ENCODE results near the gene BCL11B. TPM values are rescaled to one million over a fixed set of nuclear protein-coding genes. Genes with fewer than 3 reads are reported as not detected.
"Not testable (repeated sequence)": the region's sequence is repeated elsewhere in the genome, so short reads cannot be mapped to it uniquely, and the experiment has no call there.

The BCL11B gene
- total RNA-seq, 1 donor from 2014 or later: 11.5 TPM

GRCh38 chr14:99230208-99231151 lies 41.5 kb downstream of the BCL11B start:
- Histone ChIP-seq H3K36me3 (no peaks in the 10 kb centered on the region), H3K27ac (peak overlapping the region; percentile 47), H3K4me3 (no peak overlapping the region), H3K4me1 (peaks cover 66% of the 10 kb centered on the region), H3K27me3 (no peaks in the 10 kb centered on the region), H3K9me3 (no peaks in the 10 kb centered on the region)
- DNase-seq (ENCODE audit: extremely low spot score in 2 of 2): no peak
- intact Hi-C loops (cut with DNase I): no loop called here
- TF ChIP-seq, protein P1, sequence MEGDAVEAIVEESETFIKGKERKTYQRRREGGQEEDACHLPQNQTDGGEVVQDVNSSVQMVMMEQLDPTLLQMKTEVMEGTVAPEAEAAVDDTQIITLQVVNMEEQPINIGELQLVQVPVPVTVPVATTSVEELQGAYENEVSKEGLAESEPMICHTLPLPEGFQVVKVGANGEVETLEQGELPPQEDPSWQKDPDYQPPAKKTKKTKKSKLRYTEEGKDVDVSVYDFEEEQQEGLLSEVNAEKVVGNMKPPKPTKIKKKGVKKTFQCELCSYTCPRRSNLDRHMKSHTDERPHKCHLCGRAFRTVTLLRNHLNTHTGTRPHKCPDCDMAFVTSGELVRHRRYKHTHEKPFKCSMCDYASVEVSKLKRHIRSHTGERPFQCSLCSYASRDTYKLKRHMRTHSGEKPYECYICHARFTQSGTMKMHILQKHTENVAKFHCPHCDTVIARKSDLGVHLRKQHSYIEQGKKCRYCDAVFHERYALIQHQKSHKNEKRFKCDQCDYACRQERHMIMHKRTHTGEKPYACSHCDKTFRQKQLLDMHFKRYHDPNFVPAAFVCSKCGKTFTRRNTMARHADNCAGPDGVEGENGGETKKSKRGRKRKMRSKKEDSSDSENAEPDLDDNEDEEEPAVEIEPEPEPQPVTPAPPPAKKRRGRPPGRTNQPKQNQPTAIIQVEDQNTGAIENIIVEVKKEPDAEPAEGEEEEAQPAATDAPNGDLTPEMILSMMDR (IDR thresholded peaks at IDR 0.05): no peak
- TF ChIP-seq POLR2AphosphoS5 (IDR thresholded peaks at IDR 0.05; ENCODE audit: insufficient read depth in 1 of 2, low read depth in 1 of 2): no peak
- TF ChIP-seq POLR2A (IDR thresholded peaks at IDR 0.05): no peak

DNA sequence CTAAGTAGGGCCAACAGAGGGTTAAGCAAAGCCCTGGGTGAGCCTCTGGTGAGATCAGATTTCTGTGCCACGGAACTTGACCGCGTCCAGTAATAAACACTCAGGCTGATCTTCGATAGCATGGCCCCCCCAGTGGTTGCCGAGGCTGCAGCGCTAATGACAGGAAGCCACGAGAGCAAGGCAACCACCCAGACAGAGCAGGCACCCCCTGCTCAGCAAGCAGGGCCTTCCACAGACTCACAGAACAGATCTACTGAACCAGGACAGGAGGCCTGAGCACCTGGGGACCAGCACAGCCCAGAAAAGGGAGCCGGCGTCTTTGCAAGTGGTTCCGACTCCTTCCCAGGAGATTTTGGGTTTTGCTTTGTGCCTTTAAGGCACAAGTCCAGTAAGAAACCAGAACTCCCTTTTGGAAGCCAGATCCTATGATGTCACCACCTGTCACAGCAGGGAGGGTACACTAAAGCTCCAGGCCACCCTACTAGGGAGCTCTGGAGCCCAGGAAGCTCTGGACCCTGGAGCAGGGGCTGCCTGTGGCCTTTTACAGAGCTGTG lies 42.3 kb downstream of the BCL11B start:
- TF ChIP-seq, protein P1 (IDR thresholded peaks at IDR 0.05): no peak
- TF ChIP-seq POLR2A (IDR thresholded peaks at IDR 0.05) (no peak), POLR2AphosphoS5 (IDR thresholded peaks at IDR 0.05; ENCODE audit: insufficient read depth in 1 of 2, low read depth in 1 of 2) (no peak)
- intact Hi-C loops (cut with DNase I): no loop called here
- no peaks in the 10 kb centered on the region for H3K27me3 ChIP-seq
- H3K9me3 ChIP-seq: no peaks in the 10 kb centered on the region
- H3K4me1 ChIP-seq: peaks cover 71% of the 10 kb centered on the region
- no peak overlapping the region for H3K4me3 ChIP-seq
- H3K36me3 ChIP-seq: no peaks in the 10 kb centered on the region
- no peak overlapping the region for H3K27ac ChIP-seq
- DNase-seq (ENCODE audit: extremely low spot score in 2 of 2): no peak

DNA sequence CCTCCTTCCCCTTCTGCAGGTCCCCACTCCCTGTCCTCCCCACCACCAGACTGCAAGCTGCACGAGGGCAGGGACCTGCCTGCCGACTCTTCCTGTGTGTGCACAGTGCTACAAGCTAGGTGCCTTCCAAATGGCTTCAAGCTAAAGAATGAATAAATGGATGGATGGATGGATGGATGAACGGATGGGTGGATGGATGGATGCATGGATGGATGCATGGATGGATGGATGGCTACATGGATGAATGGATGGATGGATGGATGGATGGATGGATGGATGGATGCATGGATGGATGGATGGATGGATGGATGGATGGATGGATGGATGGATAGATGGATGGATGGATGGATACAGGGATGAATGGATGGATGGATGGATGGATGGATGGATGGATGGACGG lies 43.2 kb downstream of the BCL11B start:
- intact Hi-C loops (cut with DNase I); H3K9me3 ChIP-seq; H3K27me3 ChIP-seq; DNase-seq (ENCODE audit: extremely low spot score in 2 of 2); H3K4me3 ChIP-seq; H3K36me3 ChIP-seq; H3K27ac ChIP-seq: not testable (repeated sequence)
- H3K4me1 ChIP-seq: peaks cover 63% of the 10 kb centered on the region

DNA sequence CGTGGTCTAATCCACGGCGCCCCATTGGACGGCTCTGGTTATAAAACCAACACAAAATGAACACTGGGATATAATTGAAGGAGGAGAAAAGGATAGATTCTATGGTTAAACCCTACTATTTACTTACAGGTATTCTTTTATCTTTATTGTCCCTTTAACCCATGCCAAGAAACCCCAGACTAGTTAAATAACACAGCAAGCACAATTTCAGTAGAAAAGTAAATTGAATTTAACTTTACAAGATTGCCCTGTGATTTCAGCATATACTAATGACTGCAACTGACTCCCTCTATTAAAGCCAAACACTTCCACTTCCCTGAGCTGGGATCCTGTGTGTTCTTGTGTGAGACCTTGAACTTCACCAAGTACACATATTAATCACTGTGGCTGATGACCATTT lies 45.3 kb downstream of the BCL11B start:
- H3K4me1 ChIP-seq: peaks cover 42% of the 10 kb centered on the region
- no peaks in the 10 kb centered on the region for H3K36me3 ChIP-seq
- intact Hi-C loops (cut with DNase I): no loop called here
- no peak for DNase-seq (ENCODE audit: extremely low spot score in 2 of 2)
- no peaks in the 10 kb centered on the region for H3K27me3 ChIP-seq
- no peak overlapping the region for H3K27ac ChIP-seq
- TF ChIP-seq POLR2A (IDR thresholded peaks at IDR 0.05) (no peak), POLR2AphosphoS5 (IDR thresholded peaks at IDR 0.05; ENCODE audit: insufficient read depth in 1 of 2, low read depth in 1 of 2) (no peak)
- TF ChIP-seq, protein P1 (IDR thresholded peaks at IDR 0.05): no peak
- H3K4me3 ChIP-seq: no peak overlapping the region
- H3K9me3 ChIP-seq: no peaks in the 10 kb centered on the region

DNA sequence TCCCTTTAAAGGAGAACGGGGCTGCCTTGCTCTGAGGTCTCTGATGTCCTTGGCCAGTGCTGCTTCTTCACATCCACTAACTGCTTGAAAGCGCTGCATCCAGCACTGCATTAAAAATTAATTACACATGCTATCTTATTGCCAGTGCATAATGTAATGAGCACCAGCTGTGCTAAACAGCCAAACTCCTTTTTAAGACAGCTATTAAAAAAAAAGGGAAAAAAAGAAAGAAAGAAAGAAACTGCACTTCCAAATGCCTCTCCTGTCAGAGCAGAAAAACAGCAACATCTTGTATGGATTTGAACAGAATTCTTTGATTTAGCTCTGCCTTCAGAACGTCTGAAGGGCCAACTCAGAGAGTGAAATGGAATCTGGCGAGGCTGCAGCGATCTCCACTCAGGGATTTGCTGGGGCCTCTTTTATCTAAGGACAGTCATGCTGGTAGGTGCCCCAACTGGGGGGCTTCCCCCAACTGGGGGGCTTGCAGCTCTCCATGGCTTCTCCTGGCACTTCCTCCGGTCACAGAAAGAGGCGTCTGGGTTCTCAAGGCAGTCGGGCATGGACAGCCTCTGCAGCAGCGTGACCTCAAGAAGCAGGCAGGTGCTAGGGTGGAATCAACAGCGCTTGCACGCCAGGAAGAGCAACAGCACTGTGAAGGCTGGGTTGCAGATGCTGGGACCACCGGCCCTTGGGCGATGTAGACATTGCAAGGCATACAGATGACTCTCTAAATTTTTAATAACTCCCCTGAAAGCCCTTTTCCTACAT lies 46.4 kb downstream of the BCL11B start:
- Histone ChIP-seq H3K27ac (no peak overlapping the region), H3K4me3 (no peak overlapping the region), H3K4me1 (peaks cover 32% of the 10 kb centered on the region), H3K27me3 (no peaks in the 10 kb centered on the region), H3K9me3 (no peaks in the 10 kb centered on the region), H3K36me3 (no peaks in the 10 kb centered on the region)
- TF ChIP-seq, protein P1 (IDR thresholded peaks at IDR 0.05): no peak
- intact Hi-C loops (cut with DNase I): no loop called here
- DNase-seq (ENCODE audit: extremely low spot score in 2 of 2): no peak

Measured in vagina (tissue), 2 donors.